ENCODE measurements around the gene ACACB.

The ACACB gene

GRCh38 chr12:109163167-109163566 is 46.8 kb downstream of the ACACB start:
- Histone ChIP-seq H4K20me1 (ENCODE audit: insufficient read depth) (no peaks in the 10 kb centered on the region), H3K27me3 (ENCODE audit: insufficient read depth, low read depth) (no peaks in the 10 kb centered on the region), H3K4me1 (ENCODE audit: low read depth, poor library complexity, severe bottlenecking) (no peaks in the 10 kb centered on the region), H3K4me2 (no peak overlapping the region), H3K79me2 (ENCODE audit: insufficient read depth, low read depth) (no peaks in the 10 kb centered on the region), H3K9ac (no peak overlapping the region), H3K27ac (no peak overlapping the region), H3K4me3 (IDR thresholded peaks at IDR 0.05; ENCODE audit: insufficient read depth, low read depth, low read length) (no peak overlapping the region), H3K36me3 (ENCODE audit: insufficient read depth) (no peaks in the 10 kb centered on the region), H2AFZ (ENCODE audit: low read depth) (no peak overlapping the region)
- TF ChIP-seq CTCF (conservative IDR thresholded peaks at IDR 0.05; ENCODE audit: low read depth, low read length), result no peak

GRCh38 chr12:109165599-109165998 is 49.2 kb downstream of the ACACB start:
- H4K20me1 ChIP-seq (ENCODE audit: insufficient read depth), result no peaks in the 10 kb centered on the region
- H3K4me3 ChIP-seq (IDR thresholded peaks at IDR 0.05; ENCODE audit: insufficient read depth, low read depth, low read length), result no peak overlapping the region
- H3K9ac ChIP-seq, result no peak overlapping the region
- no peaks in the 10 kb centered on the region for H3K27me3 ChIP-seq (ENCODE audit: insufficient read depth, low read depth)
- H3K79me2 ChIP-seq (ENCODE audit: insufficient read depth, low read depth), result no peaks in the 10 kb centered on the region
- H2AFZ ChIP-seq (ENCODE audit: low read depth), result no peak overlapping the region
- H3K4me1 ChIP-seq (ENCODE audit: low read depth, poor library complexity, severe bottlenecking), result no peaks in the 10 kb centered on the region
- H3K4me2 ChIP-seq, result no peak overlapping the region
- H3K36me3 ChIP-seq (ENCODE audit: insufficient read depth), result no peaks in the 10 kb centered on the region
- no peak overlapping the region for H3K27ac ChIP-seq
- no peak for TF ChIP-seq CTCF (conservative IDR thresholded peaks at IDR 0.05; ENCODE audit: low read depth, low read length)

GRCh38 chr12:109166371-109166770 is 50.0 kb downstream of the ACACB start:
- no peak for TF ChIP-seq CTCF (conservative IDR thresholded peaks at IDR 0.05; ENCODE audit: low read depth, low read length)
- Histone ChIP-seq H3K9ac (no peak overlapping the region), H3K36me3 (ENCODE audit: insufficient read depth) (no peaks in the 10 kb centered on the region), H2AFZ (ENCODE audit: low read depth) (no peak overlapping the region), H3K27ac (no peak overlapping the region), H3K4me2 (no peak overlapping the region), H3K4me1 (ENCODE audit: low read depth, poor library complexity, severe bottlenecking) (no peaks in the 10 kb centered on the region), H3K79me2 (ENCODE audit: insufficient read depth, low read depth) (no peaks in the 10 kb centered on the region), H3K4me3 (IDR thresholded peaks at IDR 0.05; ENCODE audit: insufficient read depth, low read depth, low read length) (no peak overlapping the region), H3K27me3 (ENCODE audit: insufficient read depth, low read depth) (no peaks in the 10 kb centered on the region), H4K20me1 (ENCODE audit: insufficient read depth) (no peaks in the 10 kb centered on the region)

- no peak for TF ChIP-seq CTCF (conservative IDR thresholded peaks at IDR 0.05; ENCODE audit: low read depth, low read length)
- H3K4me3 ChIP-seq (IDR thresholded peaks at IDR 0.05; ENCODE audit: insufficient read depth, low read depth, low read length), result no peak overlapping the region
These were observed 51.4 kb downstream of the ACACB start for GRCh38 chr12:109167781-109168180.

More at GRCh38 chr12:109167781-109168180, 51.4 kb downstream of the ACACB start:
- Histone ChIP-seq H2AFZ (ENCODE audit: low read depth) (no peak overlapping the region), H3K27me3 (ENCODE audit: insufficient read depth, low read depth) (no peaks in the 10 kb centered on the region), H3K36me3 (ENCODE audit: insufficient read depth) (no peaks in the 10 kb centered on the region), H3K9ac (no peak overlapping the region), H3K4me2 (no peak overlapping the region), H3K4me1 (ENCODE audit: low read depth, poor library complexity, severe bottlenecking) (no peaks in the 10 kb centered on the region), H4K20me1 (ENCODE audit: insufficient read depth) (no peaks in the 10 kb centered on the region), H3K27ac (no peak overlapping the region), H3K79me2 (ENCODE audit: insufficient read depth, low read depth) (no peaks in the 10 kb centered on the region)

Measured in KMS-11 (cell line).